Ishikawa (cell line): ENCODE measurements around the gene P2RX4.

Experiments
- CREB1 ChIP-seq: IDR thresholded peaks from 2 replicates; pipeline ENCODE4 v1.6.1; 2012; ENCODE audit warnings: low read depth
- EP300 ChIP-seq: IDR thresholded peaks from 2 replicates; pipeline ENCODE4 v1.6.1; 2012; ENCODE audit warnings: borderline replicate concordance
- MAX ChIP-seq: IDR thresholded peaks from 2 replicates; pipeline ENCODE4 v1.6.1; 2012

DNA sequence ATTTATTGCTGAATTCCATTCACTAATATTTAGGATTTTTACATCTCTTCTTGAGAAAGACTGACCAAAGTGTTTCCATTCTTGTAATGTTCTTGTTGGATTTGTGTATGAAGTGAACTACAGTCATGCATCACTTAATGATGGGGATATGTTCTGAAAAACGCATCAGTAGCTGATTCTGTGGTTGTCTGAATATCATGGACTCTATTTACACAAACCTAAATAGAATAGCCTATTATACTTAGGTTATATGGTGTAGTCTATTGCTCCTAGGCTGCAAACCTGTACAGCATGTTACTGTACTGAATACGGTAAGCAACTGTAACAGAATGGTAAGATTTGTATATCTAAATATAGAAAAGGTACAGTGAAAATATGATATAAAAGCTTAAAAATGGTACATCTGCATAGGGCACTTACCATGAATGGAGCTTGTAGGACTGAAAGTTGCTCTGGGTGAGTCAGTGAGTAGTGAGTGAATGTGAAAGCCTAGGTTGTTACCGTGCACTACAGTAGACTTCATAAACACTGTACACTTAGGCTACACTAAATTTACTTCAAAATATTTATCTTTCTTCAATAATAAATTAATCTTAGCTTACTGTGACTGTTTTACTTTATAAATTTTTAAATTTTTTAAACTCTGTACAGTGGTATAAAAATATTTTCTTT, 27.6 kb upstream of the P2RX4 start:
- no peak for TF ChIP-seq EP300
- TF ChIP-seq CREB1: no peak
- TF ChIP-seq MAX: no peak
